Endodermal cell (in vitro differentiated cells): ENCODE data around the gene FLRT2. TPM values are rescaled to one million over a fixed set of nuclear protein-coding genes. Genes with fewer than 3 reads are reported as not detected.

Experiments used
- DNase-seq: peaks from one replicate; pipeline ENCODE4 v3.0.0-alpha.2; 2017
- H3K27ac ChIP-seq: 2 replicates; pipeline ENCODE4 v1.5.1; 2013; ENCODE audit warnings: mild to moderate bottlenecking, low read depth, low read length, moderate library complexity
- H3K27me3 ChIP-seq: 2 replicates; pipeline ENCODE4 v1.6.1; 2013; ENCODE audit warnings: mild to moderate bottlenecking, low read length, moderate library complexity; ENCODE audit not compliant: insufficient read depth, control insufficient read depth, poor library complexity, severe bottlenecking
- H3K36me3 ChIP-seq: 2 replicates; pipeline ENCODE4 v1.7.0; 2013; ENCODE audit warnings: mild to moderate bottlenecking, low read length, moderate library complexity; ENCODE audit not compliant: control insufficient read depth, insufficient read depth
- H3K4me1 ChIP-seq: one replicate; pipeline ENCODE4 v1.7.0; 2013; ENCODE audit warnings: low read length; ENCODE audit not compliant: control insufficient read depth, insufficient read depth
- H3K4me3 ChIP-seq: 2 replicates; pipeline ENCODE4 v1.5.1; 2013; ENCODE audit warnings: mild to moderate bottlenecking, low read length, moderate library complexity
- H3K9ac ChIP-seq: 2 replicates; pipeline ENCODE4 v1.6.1; 2013; ENCODE audit warnings: mild to moderate bottlenecking, low read length, moderate library complexity; ENCODE audit not compliant: poor library complexity, severe bottlenecking; ENCODE audit errors: extremely low read depth
- H3K9me3 ChIP-seq: 2 replicates; pipeline ENCODE4 v1.6.1; 2013; ENCODE audit warnings: mild to moderate bottlenecking, low read length, moderate library complexity; ENCODE audit not compliant: control insufficient read depth
- H3K27ac Mint-ChIP-seq: 2 replicates; pipeline ENCODE4 v1.8.0; 2020; ENCODE audit warnings: mixed read lengths
- H3K27me3 Mint-ChIP-seq: 2 replicates; pipeline ENCODE4 v1.8.0; 2021; ENCODE audit warnings: mild to moderate bottlenecking, mixed read lengths; ENCODE audit not compliant: insufficient read depth
- H3K36me3 Mint-ChIP-seq: 2 replicates; pipeline ENCODE4 v1.8.0; 2020; ENCODE audit warnings: low read depth, mixed read lengths
- H3K4me1 Mint-ChIP-seq: 2 replicates; pipeline ENCODE4 v1.8.0; 2020; ENCODE audit warnings: mixed read lengths
- H3K4me3 Mint-ChIP-seq: 2 replicates; pipeline ENCODE4 v1.8.0; 2020; ENCODE audit warnings: mild to moderate bottlenecking, moderate library complexity, mixed read lengths
- H3K9me3 Mint-ChIP-seq: 2 replicates; pipeline ENCODE4 v1.8.0; 2020; ENCODE audit warnings: mild to moderate bottlenecking, mixed read lengths
- whole genome bisulfite sequencing, 2 experiments: methylation state at CpG; one replicate each; pipeline versions ENCODE4 v1.1.5 to v1.1.7; 2013; ENCODE audit warnings: missing lambda C conversion rate in 2 of 2, mixed read lengths in 1 of 2; ENCODE audit not compliant: insufficient coverage in 1 of 2, insufficient read length in 1 of 2; 5-methylcytosine and 5-hydroxymethylcytosine counted together
- total RNA-seq, 2 donors: library from RNA; stranded (reverse); fragmentation: NEBNext Ultra II Directional in 1 of 2; extraction: Animal tissue kit (Norgen Biotek cat#: 25700) in 1 of 2; gene quantifications; 2 replicates in 1 of 2; 3 replicates in 1 of 2; pipeline ENCODE4 v1.2.1, GENCODE V29; 2021
- TF ChIP-seq, protein P1 (sequence below): fragments of 200-600 bp; sonication (generic); conservative IDR thresholded peaks from 2 replicates; pipeline ENCODE4 v1.5.0; 2021; ENCODE audit warnings: antibody characterized with exemption, mild to moderate bottlenecking

FLRT2 gene
- total RNA-seq, 2 donors from 2014 or later = 26.8 to 36.4 TPM

- Mint-ChIP-seq H3K36me3 (no peaks in the 10 kb centered on the region), H3K4me3 (no peak overlapping the region), H3K4me1 (peaks cover 52% of the 10 kb centered on the region), H3K27ac (peak overlapping the region; percentile 12), H3K9me3 (no peaks in the 10 kb centered on the region), H3K27me3 (no peaks in the 10 kb centered on the region)
- no peaks in the 10 kb centered on the region for H3K36me3 ChIP-seq
- no peak overlapping the region for H3K27ac ChIP-seq
- H3K9ac ChIP-seq = no peak overlapping the region
- no peak overlapping the region for H3K4me3 ChIP-seq
- TF ChIP-seq, protein P1, sequence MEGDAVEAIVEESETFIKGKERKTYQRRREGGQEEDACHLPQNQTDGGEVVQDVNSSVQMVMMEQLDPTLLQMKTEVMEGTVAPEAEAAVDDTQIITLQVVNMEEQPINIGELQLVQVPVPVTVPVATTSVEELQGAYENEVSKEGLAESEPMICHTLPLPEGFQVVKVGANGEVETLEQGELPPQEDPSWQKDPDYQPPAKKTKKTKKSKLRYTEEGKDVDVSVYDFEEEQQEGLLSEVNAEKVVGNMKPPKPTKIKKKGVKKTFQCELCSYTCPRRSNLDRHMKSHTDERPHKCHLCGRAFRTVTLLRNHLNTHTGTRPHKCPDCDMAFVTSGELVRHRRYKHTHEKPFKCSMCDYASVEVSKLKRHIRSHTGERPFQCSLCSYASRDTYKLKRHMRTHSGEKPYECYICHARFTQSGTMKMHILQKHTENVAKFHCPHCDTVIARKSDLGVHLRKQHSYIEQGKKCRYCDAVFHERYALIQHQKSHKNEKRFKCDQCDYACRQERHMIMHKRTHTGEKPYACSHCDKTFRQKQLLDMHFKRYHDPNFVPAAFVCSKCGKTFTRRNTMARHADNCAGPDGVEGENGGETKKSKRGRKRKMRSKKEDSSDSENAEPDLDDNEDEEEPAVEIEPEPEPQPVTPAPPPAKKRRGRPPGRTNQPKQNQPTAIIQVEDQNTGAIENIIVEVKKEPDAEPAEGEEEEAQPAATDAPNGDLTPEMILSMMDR = no peak
- WGBS, 2 experiments = 94 to 100% methylated on average over 4 to 7 of the region's 7 CpGs
- no peaks in the 10 kb centered on the region for H3K27me3 ChIP-seq
- no peak for DNase-seq
- no peaks in the 10 kb centered on the region for H3K9me3 ChIP-seq
- peaks cover 8% of the 10 kb centered on the region for H3K4me1 ChIP-seq
Measured at GRCh38 chr14:85577543-85578114, 47.7 kb downstream of the FLRT2 start.

GRCh38 chr14:85578357-85578756 lies 48.4 kb downstream of the FLRT2 start:
- H3K9me3 Mint-ChIP-seq = no peaks in the 10 kb centered on the region
- H3K36me3 Mint-ChIP-seq = no peaks in the 10 kb centered on the region
- H3K27ac Mint-ChIP-seq = peak overlapping the region; percentile 23
- no peaks in the 10 kb centered on the region for H3K9me3 ChIP-seq
- no peak overlapping the region for H3K4me3 Mint-ChIP-seq
- H3K9ac ChIP-seq = no peak overlapping the region
- no peaks in the 10 kb centered on the region for H3K36me3 ChIP-seq
- H3K4me1 Mint-ChIP-seq = peaks cover 44% of the 10 kb centered on the region
- no peak for DNase-seq
- H3K4me3 ChIP-seq = no peak overlapping the region
- no peaks in the 10 kb centered on the region for H3K27me3 ChIP-seq
- no peaks in the 10 kb centered on the region for H3K27me3 Mint-ChIP-seq
- H3K4me1 ChIP-seq = peaks cover 6% of the 10 kb centered on the region
- TF ChIP-seq, protein P1 = no peak
- H3K27ac ChIP-seq = no peak overlapping the region
- 94 to 97% methylated on average over 6 to 8 of the region's 8 CpGs for WGBS, 2 experiments

- DNase-seq = no peak
- H3K27me3 ChIP-seq = no peaks in the 10 kb centered on the region
- H3K27ac ChIP-seq = no peak overlapping the region
- H3K36me3 ChIP-seq = no peaks in the 10 kb centered on the region
- no peak overlapping the region for H3K27ac Mint-ChIP-seq
- H3K4me1 ChIP-seq = peaks cover 6% of the 10 kb centered on the region
- no peaks in the 10 kb centered on the region for H3K9me3 ChIP-seq
- H3K4me3 Mint-ChIP-seq = no peak overlapping the region
- H3K9me3 Mint-ChIP-seq = no peaks in the 10 kb centered on the region
- no peaks in the 10 kb centered on the region for H3K27me3 Mint-ChIP-seq
- H3K4me1 Mint-ChIP-seq = peaks cover 41% of the 10 kb centered on the region
- H3K9ac ChIP-seq = no peak overlapping the region
- TF ChIP-seq, protein P1 = no peak
- 73 to 83% methylated on average over 1 of the region's 2 CpGs for WGBS, 2 experiments
- no peak overlapping the region for H3K4me3 ChIP-seq
- no peaks in the 10 kb centered on the region for H3K36me3 Mint-ChIP-seq
Measured at GRCh38 chr14:85578930-85579329, 49.0 kb downstream of the FLRT2 start.
